ENCODE results near the gene HECW1.

The HECW1 gene

DNA sequence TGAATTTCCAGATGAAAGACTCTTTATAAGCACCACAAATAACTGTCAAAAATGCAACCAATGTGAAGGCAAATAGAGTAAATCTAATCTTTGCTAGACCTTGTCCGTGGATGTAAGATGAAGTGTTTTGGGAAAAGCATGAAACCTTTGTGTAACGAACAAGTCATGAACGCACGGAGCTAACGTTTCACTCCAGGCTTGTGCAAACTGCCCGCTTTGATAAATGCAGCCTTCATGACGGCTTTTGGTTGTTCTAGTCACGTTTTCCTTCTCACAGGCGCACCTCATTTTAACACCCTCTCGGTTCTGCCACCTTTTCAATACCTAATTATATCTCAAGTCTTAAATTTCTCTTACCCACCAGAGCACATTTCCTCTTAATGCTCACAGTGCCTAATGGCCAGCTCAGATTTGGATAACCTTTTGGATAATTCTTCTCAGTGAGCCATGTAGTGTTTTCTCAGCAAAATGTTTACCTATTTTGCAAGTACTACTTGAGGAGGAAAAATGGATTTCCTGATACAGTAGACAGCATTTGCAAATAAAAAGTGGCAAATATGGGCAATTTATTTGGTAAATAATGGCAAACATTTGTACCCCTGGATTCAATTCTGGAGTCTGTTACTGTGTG lies 63.2 kb downstream of the HECW1 start:
- TF ChIP-seq L3MBTL2 (conservative IDR thresholded peaks at IDR 0.05) (no peak), SUZ12 (IDR thresholded peaks at IDR 0.05) (no peak), LEF1 (IDR thresholded peaks at IDR 0.05; ENCODE audit: borderline replicate concordance) (no peak), ARNT (IDR thresholded peaks at IDR 0.05) (no peak), ZNF384 (IDR thresholded peaks at IDR 0.05) (no peak), ELF4 (IDR thresholded peaks at IDR 0.05) (no peak)
- no peak for DNase-seq (ENCODE audit: extremely low spot score)
- CTCF ChIA-PET: no interaction called here
- POLR2A ChIA-PET: no interaction called here

DNA sequence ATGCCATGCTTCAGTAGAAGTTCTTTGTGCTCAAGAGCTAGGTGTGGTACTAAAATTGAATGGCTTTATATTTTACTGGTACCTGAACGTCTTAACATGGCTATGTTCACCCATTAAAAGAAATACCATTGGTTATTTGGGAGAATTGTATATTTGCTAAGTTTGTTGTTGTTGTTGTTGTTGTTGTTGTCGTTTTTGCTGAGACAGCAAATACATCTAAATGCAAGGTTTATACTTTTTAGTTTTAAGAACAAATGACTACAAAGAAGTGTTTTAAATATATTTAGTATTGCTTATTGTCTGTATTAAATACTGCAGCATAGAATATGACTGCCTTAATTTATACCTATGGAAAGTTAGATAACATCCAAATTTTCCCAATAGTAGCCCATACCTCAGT lies 66.9 kb downstream of the HECW1 start:
- TF ChIP-seq HDGF (IDR thresholded peaks at IDR 0.05; ENCODE audit: borderline replicate concordance) (no peak), NFRKB (IDR thresholded peaks at IDR 0.05) (no peak), TARDBP (IDR thresholded peaks at IDR 0.05) (no peak), ZNF384 (IDR thresholded peaks at IDR 0.05) (no peak), BHLHE40 (IDR thresholded peaks at IDR 0.05; ENCODE audit: borderline replicate concordance) (no peak), ELF4 (IDR thresholded peaks at IDR 0.05) (no peak), CTBP1 (IDR thresholded peaks at IDR 0.05; ENCODE audit: borderline replicate concordance) (no peak)
- TF ChIP-seq, protein P1, sequence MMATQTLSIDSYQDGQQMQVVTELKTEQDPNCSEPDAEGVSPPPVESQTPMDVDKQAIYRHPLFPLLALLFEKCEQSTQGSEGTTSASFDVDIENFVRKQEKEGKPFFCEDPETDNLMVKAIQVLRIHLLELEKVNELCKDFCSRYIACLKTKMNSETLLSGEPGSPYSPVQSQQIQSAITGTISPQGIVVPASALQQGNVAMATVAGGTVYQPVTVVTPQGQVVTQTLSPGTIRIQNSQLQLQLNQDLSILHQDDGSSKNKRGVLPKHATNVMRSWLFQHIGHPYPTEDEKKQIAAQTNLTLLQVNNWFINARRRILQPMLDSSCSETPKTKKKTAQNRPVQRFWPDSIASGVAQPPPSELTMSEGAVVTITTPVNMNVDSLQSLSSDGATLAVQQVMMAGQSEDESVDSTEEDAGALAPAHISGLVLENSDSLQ (IDR thresholded peaks at IDR 0.05): no peak
- POLR2A ChIA-PET: no interaction called here
- no peak for DNase-seq (ENCODE audit: extremely low spot score)
- CTCF ChIA-PET: no interaction called here

GRCh38 chr7:43192806-43193460 lies 80.5 kb downstream of the HECW1 start:
- TF ChIP-seq ZNF384 (IDR thresholded peaks at IDR 0.05) (no peak), FOXM1 (IDR thresholded peaks at IDR 0.05; ENCODE audit: borderline replicate concordance) (no peak), FOXK2 (IDR thresholded peaks at IDR 0.05) (no peak), ARNT (IDR thresholded peaks at IDR 0.05) (no peak), SP1 (IDR thresholded peaks at IDR 0.05) (no peak), HDGF (IDR thresholded peaks at IDR 0.05; ENCODE audit: borderline replicate concordance) (no peak), FOXA1 (IDR thresholded peaks at IDR 0.05) (no peak), TARDBP (IDR thresholded peaks at IDR 0.05) (no peak), BHLHE40 (IDR thresholded peaks at IDR 0.05; ENCODE audit: borderline replicate concordance) (no peak), SUZ12 (IDR thresholded peaks at IDR 0.05) (no peak)
- no peak for DNase-seq (ENCODE audit: extremely low spot score)
- POLR2A ChIA-PET: no interaction called here
- CTCF ChIA-PET: no interaction called here

DNA sequence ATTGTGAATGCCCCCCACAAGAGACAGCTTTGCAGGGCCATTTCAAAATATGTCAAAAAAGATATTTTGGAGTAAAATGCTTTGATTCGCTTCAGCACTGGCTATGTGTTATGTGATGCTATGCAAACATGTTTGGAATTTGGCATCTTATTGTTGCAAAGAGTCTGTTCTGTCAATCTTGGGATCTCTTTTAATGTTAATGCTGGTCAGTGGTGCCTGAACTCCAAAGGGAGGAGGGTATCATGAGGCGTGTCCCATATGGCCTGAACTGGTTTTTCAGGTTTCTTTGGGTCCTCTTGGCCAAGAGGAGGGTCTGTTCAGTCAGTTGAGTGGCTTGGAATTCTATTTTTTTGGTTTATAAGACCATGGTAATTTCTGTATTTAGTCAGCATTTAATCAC lies 81.4 kb downstream of the HECW1 start:
- ChIA-PET POLR2A (no interaction called here), CTCF (no interaction called here)
- TF ChIP-seq TARDBP (IDR thresholded peaks at IDR 0.05): no peak
- TF ChIP-seq FOXK2 (IDR thresholded peaks at IDR 0.05): no peak
- no peak for TF ChIP-seq NFRKB (IDR thresholded peaks at IDR 0.05)
- no peak for TF ChIP-seq BHLHE40 (IDR thresholded peaks at IDR 0.05; ENCODE audit: borderline replicate concordance)
- no peak for TF ChIP-seq SUZ12 (IDR thresholded peaks at IDR 0.05)
- TF ChIP-seq LEF1 (IDR thresholded peaks at IDR 0.05; ENCODE audit: borderline replicate concordance): no peak
- no peak for TF ChIP-seq FOXM1 (IDR thresholded peaks at IDR 0.05; ENCODE audit: borderline replicate concordance)
- TF ChIP-seq, protein P1 (IDR thresholded peaks at IDR 0.05): no peak
- TF ChIP-seq CTBP1 (IDR thresholded peaks at IDR 0.05; ENCODE audit: borderline replicate concordance): no peak
- DNase-seq (ENCODE audit: extremely low spot score): no peak

DNA sequence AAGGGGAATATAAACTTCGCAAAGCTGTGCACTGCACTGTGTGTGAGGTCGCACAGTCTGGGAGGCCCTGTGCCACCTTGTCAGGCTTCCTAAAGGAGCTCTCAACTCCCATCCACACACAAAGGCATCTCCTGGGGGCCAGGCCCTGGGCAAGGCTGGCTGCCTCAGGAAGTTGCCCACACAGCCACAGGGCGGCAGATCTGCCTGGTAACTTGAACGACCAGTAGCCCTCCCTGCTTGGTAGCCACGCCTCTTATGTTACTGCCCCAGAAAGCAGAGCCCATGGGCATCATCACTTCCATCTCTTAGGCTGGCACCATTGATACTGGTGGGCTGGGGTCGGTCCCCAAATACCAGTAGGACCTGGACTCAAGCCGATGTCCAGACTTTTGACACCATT lies 82.8 kb downstream of the HECW1 start:
- no peak for DNase-seq (ENCODE audit: extremely low spot score)
- TF ChIP-seq FOXM1 (IDR thresholded peaks at IDR 0.05; ENCODE audit: borderline replicate concordance) (no peak), LEF1 (IDR thresholded peaks at IDR 0.05; ENCODE audit: borderline replicate concordance) (no peak), FOXK2 (IDR thresholded peaks at IDR 0.05) (no peak), HDGF (IDR thresholded peaks at IDR 0.05; ENCODE audit: borderline replicate concordance) (no peak), SUZ12 (IDR thresholded peaks at IDR 0.05) (no peak)
- CTCF ChIA-PET: no interaction called here
- POLR2A ChIA-PET: no interaction called here

DNA sequence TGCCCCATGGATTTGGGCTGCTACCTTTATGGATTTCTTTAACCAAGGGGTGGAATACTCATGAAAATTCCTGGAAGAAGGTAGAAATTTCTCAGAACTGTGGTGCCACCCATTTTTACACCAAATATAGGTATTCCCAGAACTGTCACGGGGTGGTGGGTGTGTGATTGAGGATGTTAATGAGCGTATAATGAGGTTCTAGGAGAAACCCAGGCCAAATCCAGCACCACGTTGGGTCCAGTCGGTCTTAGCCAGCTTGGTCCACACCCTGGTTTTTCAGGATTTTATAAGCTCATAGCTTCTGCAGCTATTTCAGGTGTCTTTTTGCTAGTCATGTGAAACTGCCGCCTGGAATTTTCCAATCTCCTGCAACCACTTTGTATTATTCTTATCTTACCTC lies 83.3 kb downstream of the HECW1 start:
- POLR2A ChIA-PET: no interaction called here
- TF ChIP-seq ZNF384 (IDR thresholded peaks at IDR 0.05): no peak
- TF ChIP-seq CTBP1 (IDR thresholded peaks at IDR 0.05; ENCODE audit: borderline replicate concordance): no peak
- no peak for TF ChIP-seq SUZ12 (IDR thresholded peaks at IDR 0.05)
- no peak for TF ChIP-seq BHLHE40 (IDR thresholded peaks at IDR 0.05; ENCODE audit: borderline replicate concordance)
- no peak for TF ChIP-seq TARDBP (IDR thresholded peaks at IDR 0.05)
- TF ChIP-seq FOXA1 (IDR thresholded peaks at IDR 0.05): no peak
- TF ChIP-seq, protein P1 (IDR thresholded peaks at IDR 0.05): no peak
- no peak for TF ChIP-seq LEF1 (IDR thresholded peaks at IDR 0.05; ENCODE audit: borderline replicate concordance)
- no peak for TF ChIP-seq L3MBTL2 (conservative IDR thresholded peaks at IDR 0.05)
- no peak for TF ChIP-seq FOXK2 (IDR thresholded peaks at IDR 0.05)
- no peak for DNase-seq (ENCODE audit: extremely low spot score)
- CTCF ChIA-PET: no interaction called here

GRCh38 chr7:43196379-43196778 lies 83.9 kb downstream of the HECW1 start:
- CTCF ChIA-PET: no interaction called here
- DNase-seq (ENCODE audit: extremely low spot score): no peak
- POLR2A ChIA-PET: no interaction called here
- no peak for TF ChIP-seq HDGF (IDR thresholded peaks at IDR 0.05; ENCODE audit: borderline replicate concordance)
- no peak for TF ChIP-seq ARNT (IDR thresholded peaks at IDR 0.05)
- TF ChIP-seq SP1 (IDR thresholded peaks at IDR 0.05): no peak
- TF ChIP-seq NFRKB (IDR thresholded peaks at IDR 0.05): no peak
- TF ChIP-seq, protein P1 (IDR thresholded peaks at IDR 0.05): no peak
- TF ChIP-seq BHLHE40 (IDR thresholded peaks at IDR 0.05; ENCODE audit: borderline replicate concordance): no peak
- no peak for TF ChIP-seq LEF1 (IDR thresholded peaks at IDR 0.05; ENCODE audit: borderline replicate concordance)

All from HEK293T (cell line).